Adrenal gland (tissue), 12 donors: Measurements from ENCODE around the gene MACROH2A1. TPM values are rescaled to one million over a fixed set of nuclear protein-coding genes. Genes with fewer than 3 reads are reported as not detected.

Experiments used
- DNase-seq, 7 donors: peaks; one replicate each; pipeline ENCODE4 v3.0.0-alpha.2; 2019 to 2020
- H3K27ac ChIP-seq, 5 donors: fragments of 200-600 bp; sonication (generic) in 4 of 5; 1 replicate in 3 of 5; 2 replicates in 2 of 5; pipeline versions ENCODE4 v1.5.1 to v1.8.0; 2016 to 2020; ENCODE audit warnings: mild to moderate bottlenecking in 1 of 5
- H3K27me3 ChIP-seq: fragments of 200-600 bp; 2 replicates; pipeline ENCODE4 v1.8.0; 2021
- H3K36me3 ChIP-seq, 2 donors: fragments of 200-600 bp; replicated peaks in 1 of 2; 1 replicate in 1 of 2; 2 replicates in 1 of 2; pipeline versions ENCODE4 v1.5.1 to v1.8.0; 2018 to 2022
- H3K4me1 ChIP-seq, 2 donors: fragments of 200-600 bp; replicated peaks in 1 of 2; 1 replicate in 1 of 2; 2 replicates in 1 of 2; pipeline versions ENCODE4 v1.5.1 to v1.8.0; 2018 to 2021
- H3K4me3 ChIP-seq, 4 donors: fragments of 200-600 bp; sonication (generic) in 3 of 4; one replicate each; pipeline ENCODE4 v1.5.1; 2016 to 2018
- H3K9me3 ChIP-seq, 3 donors: fragments of 200-600 bp; sonication (generic) in 1 of 3; replicated peaks in 1 of 3; 1 replicate in 2 of 3; 2 replicates in 1 of 3; pipeline versions ENCODE4 v1.5.1 to v1.8.0; 2016 to 2021
- CTCF ChIP-seq, 6 experiments: fragments of 450-650 bp in 4 of 6; fragments of 200-600 bp in 2 of 6; sonication (generic) in 1 of 6; IDR thresholded peaks; 1 replicate in 5 of 6; 2 replicates in 1 of 6; pipeline versions ENCODE4 v1.5.1 to v1.8.0; 2016 to 2021; ENCODE audit warnings: antibody characterized with exemption in 6 of 6, mild to moderate bottlenecking in 2 of 6, moderate library complexity in 1 of 6
- POLR2A ChIP-seq, 2 donors: fragments of 450-650 bp; IDR thresholded peaks; one replicate each; pipeline ENCODE4 v1.6.1; 2017; ENCODE audit warnings: antibody characterized with exemption in 2 of 2, mild to moderate bottlenecking in 2 of 2, moderate library complexity in 1 of 2
- WGBS, 4 donors: extraction: QIAGEN DNeasy Blood & Tissue Kit in 2 of 4; methylation state at CpG; one replicate each; pipeline versions ENCODE4 v1.1.5 to v1.1.7; 2013 to 2017; 5-methylcytosine and 5-hydroxymethylcytosine counted together
- intact Hi-C, 2 donors: fragments of 100-400 bp; cut with DNase I; formaldehyde crosslinking; loops; one replicate each; pipeline versions ENCODE4 v1.14.1 to v1.15.0; 2022 to 2023
- polyA plus RNA-seq, 3 donors: library from polyadenylated mRNA; stranded (reverse); fragments of 200-250 nt in 2 of 3; fragments of 350-450 nt in 1 of 3; fragmentation: Illumina TruSeq in 1 of 3; extraction: RNeasy Lipid Tissue Mini Kit (QIAGEN cat#74804) in 1 of 3; gene quantifications; one replicate each; pipeline ENCODE4 v1.2.3, GENCODE V29; 2013 to 2014
- total RNA-seq, 9 donors: library from RNA; depleted of rRNA in 4 of 9; stranded (reverse); fragments of >200 nt in 4 of 9; fragments of 120-200 nt in 1 of 9; fragmentation: NEBNext Ultra II Directional in 1 of 9; extraction: Animal tissue kit (Norgen Biotek cat#: 25700) in 1 of 9; gene quantifications; one replicate each; pipeline versions ENCODE4 v1.1.0 to v1.2.4, GENCODE V29; 2013 to 2023
- donor health status: healthy with polysubstance abuse.
- donor health status: Bipolar disorder and iron deficiency.
- donor health status: DM: yes; HTN: yes; CAD: no.
- donor health status: DM: no; HTN: no; CAD: no.
- donor health status: DM: no; HTN: no; CAD: no.
- donor health status: DM: yes; HTN: yes; CAD: no.

MACROH2A1 gene
- total and polyA plus RNA-seq, 12 donors, result 77.2 to 241 (median 144) TPM

GRCh38 chr5:135315386-135315785, 83.6 kb downstream of the MACROH2A1 start:
- DNase-seq, result no peak
- Histone ChIP-seq H3K4me1 (no peaks in the 10 kb centered on the region), H3K9me3 (no peaks in the 10 kb centered on the region), H3K36me3 (no peaks in the 10 kb centered on the region), H3K27ac (no peak overlapping the region), H3K27me3 (no peaks in the 10 kb centered on the region), H3K4me3 (no peak overlapping the region)
- intact Hi-C loops, result no loop called here
- no peak for TF ChIP-seq CTCF (IDR thresholded peaks at IDR 0.05)
- no peak for TF ChIP-seq POLR2A (IDR thresholded peaks at IDR 0.05)
- 69 to 80% (median 75%) methylated on average over 2 of the region's 2 CpGs for WGBS, 4 donors

- Histone ChIP-seq H3K4me3 (no peak overlapping the region), H3K4me1 (peaks cover 0 to 6% of the 10 kb centered on the region in 2 donors), H3K36me3 (no peaks in the 10 kb centered on the region), H3K9me3 (no peaks in the 10 kb centered on the region), H3K27ac (no peak overlapping the region), H3K27me3 (no peaks in the 10 kb centered on the region)
- peak in 1 of 7 donors; percentile 35 for DNase-seq
- intact Hi-C loops, result no loop called here
- TF ChIP-seq CTCF (IDR thresholded peaks at IDR 0.05) (no peak), POLR2A (IDR thresholded peaks at IDR 0.05) (no peak)
- 82 to 94% (median 85%) methylated on average over 2 of the region's 2 CpGs; no CpG with 5 or more reads in 1 of the 4 donors for WGBS, 4 donors
Observed at GRCh38 chr5:135313946-135314345, 85.1 kb downstream of the MACROH2A1 start.

- Histone ChIP-seq H3K4me1 (peaks cover 0 to 6% of the 10 kb centered on the region in 2 donors), H3K27me3 (no peaks in the 10 kb centered on the region), H3K27ac (no peak overlapping the region), H3K4me3 (no peak overlapping the region), H3K9me3 (no peaks in the 10 kb centered on the region), H3K36me3 (no peaks in the 10 kb centered on the region)
- 90 to 100% (median 91%) methylated on average over 3 to 4 of the region's 4 CpGs for WGBS, 4 donors
- no peak for TF ChIP-seq CTCF (IDR thresholded peaks at IDR 0.05)
- TF ChIP-seq POLR2A (IDR thresholded peaks at IDR 0.05), result no peak
- intact Hi-C loops, result no loop called here
- no peak for DNase-seq
Observed at GRCh38 chr5:135313405-135313804, 85.6 kb downstream of the MACROH2A1 start.

GRCh38 chr5:135312255-135312935, 86.6 kb downstream of the MACROH2A1 start:
- 94 to 99% (median 97%) methylated on average over 10 of the region's 10 CpGs for WGBS, 4 donors
- DNase-seq, result no peak
- Histone ChIP-seq H3K9me3 (no peaks in the 10 kb centered on the region), H3K4me3 (no peak overlapping the region), H3K27me3 (no peaks in the 10 kb centered on the region), H3K4me1 (peaks cover 0 to 6% of the 10 kb centered on the region in 2 donors), H3K36me3 (no peaks in the 10 kb centered on the region), H3K27ac (no peak overlapping the region)
- TF ChIP-seq POLR2A (IDR thresholded peaks at IDR 0.05) (no peak), CTCF (IDR thresholded peaks at IDR 0.05) (no peak)
- intact Hi-C loops, result no loop called here
